Measurements from ENCODE around the gene SMIM23.

GRCh38 chr5:171835066-171835465 is 49.4 kb downstream of the SMIM23 start:
- TF ChIP-seq POU6F1 (CRISPR knock-in tag; IDR thresholded peaks at IDR 0.05; ENCODE audit: borderline replicate concordance, low read depth) (no peak), TSHZ2 (CRISPR knock-in tag; IDR thresholded peaks at IDR 0.05) (no peak), PATZ1 (CRISPR knock-in tag; IDR thresholded peaks at IDR 0.05; ENCODE audit: borderline replicate concordance) (no peak), ZC3H10 (CRISPR knock-in tag; IDR thresholded peaks at IDR 0.05) (no peak), CSDC2 (CRISPR knock-in tag; IDR thresholded peaks at IDR 0.05) (no peak), ARNTL (CRISPR knock-in tag; IDR thresholded peaks at IDR 0.05; ENCODE audit: borderline replicate concordance, low read depth) (no peak), ESRRG (CRISPR knock-in tag; IDR thresholded peaks at IDR 0.05) (no peak), ISL1 (CRISPR knock-in tag; IDR thresholded peaks at IDR 0.05) (no peak), CREB5 (CRISPR knock-in tag; IDR thresholded peaks at IDR 0.05; ENCODE audit: low read depth) (no peak), TOX (CRISPR knock-in tag; IDR thresholded peaks at IDR 0.05; ENCODE audit: borderline replicate concordance) (no peak), ZFP3 (CRISPR knock-in tag; IDR thresholded peaks at IDR 0.05) (no peak), RARB (CRISPR knock-in tag; IDR thresholded peaks at IDR 0.05) (no peak), SNAI2 (CRISPR knock-in tag; IDR thresholded peaks at IDR 0.05) (no peak)

Measured in SK-N-SH treated with all-trans-retinoic acid at 6 μM for 48 hours (cell line).